ENCODE results near the gene METAP1D.

- TF ChIP-seq, protein P1, sequence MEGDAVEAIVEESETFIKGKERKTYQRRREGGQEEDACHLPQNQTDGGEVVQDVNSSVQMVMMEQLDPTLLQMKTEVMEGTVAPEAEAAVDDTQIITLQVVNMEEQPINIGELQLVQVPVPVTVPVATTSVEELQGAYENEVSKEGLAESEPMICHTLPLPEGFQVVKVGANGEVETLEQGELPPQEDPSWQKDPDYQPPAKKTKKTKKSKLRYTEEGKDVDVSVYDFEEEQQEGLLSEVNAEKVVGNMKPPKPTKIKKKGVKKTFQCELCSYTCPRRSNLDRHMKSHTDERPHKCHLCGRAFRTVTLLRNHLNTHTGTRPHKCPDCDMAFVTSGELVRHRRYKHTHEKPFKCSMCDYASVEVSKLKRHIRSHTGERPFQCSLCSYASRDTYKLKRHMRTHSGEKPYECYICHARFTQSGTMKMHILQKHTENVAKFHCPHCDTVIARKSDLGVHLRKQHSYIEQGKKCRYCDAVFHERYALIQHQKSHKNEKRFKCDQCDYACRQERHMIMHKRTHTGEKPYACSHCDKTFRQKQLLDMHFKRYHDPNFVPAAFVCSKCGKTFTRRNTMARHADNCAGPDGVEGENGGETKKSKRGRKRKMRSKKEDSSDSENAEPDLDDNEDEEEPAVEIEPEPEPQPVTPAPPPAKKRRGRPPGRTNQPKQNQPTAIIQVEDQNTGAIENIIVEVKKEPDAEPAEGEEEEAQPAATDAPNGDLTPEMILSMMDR (IDR thresholded peaks at IDR 0.05) = no peak
- TF ChIP-seq EZH2 (IDR thresholded peaks at IDR 0.05) = no peak
Observed at GRCh38 chr2:172079416-172079815, 79.7 kb downstream of the METAP1D start.

Measured in neural progenitor cell (in vitro differentiated cells).